A673 (cell line): ENCODE data around the gene SNORC.

Experiments used
- CTCF ChIP-seq: fragments of 300-800, 200-600 bp; sonication (generic); conservative IDR thresholded peaks from 2 replicates; pipeline ENCODE4 v1.5.1; 2017; ENCODE audit warnings: low read depth, mild to moderate bottlenecking, antibody characterized with exemption, low read length, moderate library complexity, mixed read lengths
- EZH2 ChIP-seq: fragments of 200-600 bp; sonication (generic); IDR thresholded peaks from 2 replicates; pipeline ENCODE4 v1.6.1; 2017; ENCODE audit warnings: borderline replicate concordance, low read depth, mild to moderate bottlenecking, mixed read lengths, antibody characterized with exemption, low read length; ENCODE audit not compliant: poor library complexity, severe bottlenecking

GRCh38 chr2:232882085-232882484 is 12.0 kb downstream of the SNORC start:
- no peak for TF ChIP-seq EZH2
- TF ChIP-seq CTCF, result no peak
